SKM-1 treated with dmso at 0.1 percent for 144 hours (cell line): ENCODE results near the gene CTSA.
A peak's percentile ranks its signal among the peaks of the same experiment; 100 is the strongest.

Source experiments
- DNase-seq: peaks from one replicate; lab custom pipeline; 2025; ENCODE audit not compliant: unreplicated experiment; lab: John Stamatoyannopoulos, UW

The CTSA gene

GRCh38 chr20:45937765-45938164 lies 46.6 kb downstream of the CTSA start:
- no peak for DNase-seq

GRCh38 chr20:45938727-45939438 lies 47.7 kb downstream of the CTSA start:
- DNase-seq: no peak

GRCh38 chr20:45940053-45940452 lies 48.9 kb downstream of the CTSA start:
- DNase-seq: no peak

- DNase-seq: no peak
Observed at GRCh38 chr20:45940469-45940868, 49.3 kb downstream of the CTSA start.

- DNase-seq: no peak
Observed at GRCh38 chr20:45943613-45944012, 52.5 kb downstream of the CTSA start.

- DNase-seq: no peak
Observed at GRCh38 chr20:45944151-45944964, 53.2 kb downstream of the CTSA start.

GRCh38 chr20:45944965-45945677 lies 54.0 kb downstream of the CTSA start:
- no peak for DNase-seq

- no peak for DNase-seq
Observed at GRCh38 chr20:45945678-45946148, 54.6 kb downstream of the CTSA start.

GRCh38 chr20:45946149-45946970 lies 55.2 kb downstream of the CTSA start:
- DNase-seq: peak; percentile 98

- no peak for DNase-seq
Observed at GRCh38 chr20:45947110-45947866, 56.2 kb downstream of the CTSA start.

- no peak for DNase-seq
Observed at GRCh38 chr20:45948261-45948733, 57.2 kb downstream of the CTSA start.
